CD4-positive, alpha-beta memory T cell (primary cell): Measurements from ENCODE around the gene LTBP1. TPM values are rescaled to one million over a fixed set of nuclear protein-coding genes. Genes with fewer than 3 reads are reported as not detected.
A peak's percentile ranks its signal among the peaks of the same experiment; 100 is the strongest.

Source experiments
- CTCF ChIA-PET: fragments of 350-600 bp; sonication (Branson Sonifier 250); formaldehyde crosslinking; loops from one replicate; lab custom pipeline; 2021; ENCODE audit warnings: inconsistent platforms; ENCODE audit not compliant: partially characterized antibody; lab: Charles Lee
- POLR2A ChIA-PET: fragments of 350-600 bp; sonication (Branson Sonifier 250); formaldehyde crosslinking; loops from one replicate; lab custom pipeline; 2021; ENCODE audit not compliant: partially characterized antibody; lab: Charles Lee
- DNase-seq, 5 donors: peaks; one replicate each; pipeline versions ENCODE4 v3.0.0 to v3.0.0-alpha.2; 2020 to 2022; ENCODE audit warnings: mixed read lengths in 1 of 5
- H3K27ac ChIP-seq: one replicate; pipeline ENCODE4 v1.7.0; 2013; ENCODE audit warnings: low read depth, low read length
- H3K27me3 ChIP-seq: 2 replicates; pipeline ENCODE4 v1.7.0; 2013; ENCODE audit warnings: mild to moderate bottlenecking, low read length, moderate library complexity; ENCODE audit not compliant: insufficient read depth
- H3K36me3 ChIP-seq: 2 replicates; pipeline ENCODE4 v1.7.0; 2013; ENCODE audit warnings: mild to moderate bottlenecking, low read length, moderate library complexity; ENCODE audit not compliant: insufficient read depth
- H3K4me1 ChIP-seq: 2 replicates; pipeline ENCODE4 v1.7.0; 2013; ENCODE audit warnings: mild to moderate bottlenecking, low read length, moderate library complexity; ENCODE audit not compliant: insufficient read depth
- H3K4me3 ChIP-seq, 2 donors: one replicate each; pipeline ENCODE4 v1.7.0; 2013; ENCODE audit warnings: low read length in 2 of 2, mild to moderate bottlenecking in 1 of 2
- H3K9me3 ChIP-seq, 2 donors: one replicate each; pipeline ENCODE4 v1.7.0; 2013; ENCODE audit warnings: low read length in 2 of 2, control low read depth in 1 of 2; ENCODE audit not compliant: control insufficient read depth in 1 of 2
- H3K27ac Mint-ChIP-seq, 7 donors: one replicate each; pipeline ENCODE4 v1.8.0; 2020 to 2021; ENCODE audit warnings: mixed read lengths in 7 of 7, mild to moderate bottlenecking in 6 of 7, inconsistent platforms in 3 of 7, moderate library complexity in 3 of 7
- H3K27me3 Mint-ChIP-seq, 2 donors: one replicate each; pipeline ENCODE4 v1.8.0; 2020 to 2021; ENCODE audit warnings: mixed read lengths in 2 of 2
- H3K36me3 Mint-ChIP-seq, 2 donors: one replicate each; pipeline ENCODE4 v1.8.0; 2020 to 2021; ENCODE audit warnings: mixed read lengths in 2 of 2, inconsistent platforms in 1 of 2, mild to moderate bottlenecking in 1 of 2
- H3K4me1 Mint-ChIP-seq, 4 donors: one replicate each; pipeline ENCODE4 v1.8.0; 2020 to 2021; ENCODE audit warnings: mixed read lengths in 4 of 4, mild to moderate bottlenecking in 1 of 4
- H3K4me3 Mint-ChIP-seq, 8 donors: one replicate each; pipeline ENCODE4 v1.8.0; 2020 to 2021; ENCODE audit warnings: mixed read lengths in 8 of 8, mild to moderate bottlenecking in 7 of 8, moderate library complexity in 6 of 8, inconsistent platforms in 3 of 8
- H3K9me3 Mint-ChIP-seq, 8 donors: one replicate each; pipeline ENCODE4 v1.8.0; 2020 to 2021; ENCODE audit warnings: mixed read lengths in 8 of 8, mild to moderate bottlenecking in 5 of 8, inconsistent platforms in 3 of 8, moderate library complexity in 1 of 8
- intact Hi-C: fragments of 100-400 bp; cut with micrococcal nuclease; formaldehyde crosslinking; loops from one replicate; pipeline ENCODE4 v1.15.1; 2023
- polyA plus RNA-seq, 2 donors: library from polyadenylated mRNA; unstranded; fragments of 300-500 nt; fragmentation: Illumina TruSeq; gene quantifications; one replicate each; pipeline ENCODE4 v1.2.3, GENCODE V29; 2021
- total RNA-seq, 2 experiments: library from RNA; stranded (reverse); gene quantifications; one replicate each; pipeline ENCODE4 v1.2.3, GENCODE V29; 2021

LTBP1 gene
- total and polyA plus RNA-seq, 4 experiments from 2014 or later, result 0.44 TPM; not detected in 3

DNA sequence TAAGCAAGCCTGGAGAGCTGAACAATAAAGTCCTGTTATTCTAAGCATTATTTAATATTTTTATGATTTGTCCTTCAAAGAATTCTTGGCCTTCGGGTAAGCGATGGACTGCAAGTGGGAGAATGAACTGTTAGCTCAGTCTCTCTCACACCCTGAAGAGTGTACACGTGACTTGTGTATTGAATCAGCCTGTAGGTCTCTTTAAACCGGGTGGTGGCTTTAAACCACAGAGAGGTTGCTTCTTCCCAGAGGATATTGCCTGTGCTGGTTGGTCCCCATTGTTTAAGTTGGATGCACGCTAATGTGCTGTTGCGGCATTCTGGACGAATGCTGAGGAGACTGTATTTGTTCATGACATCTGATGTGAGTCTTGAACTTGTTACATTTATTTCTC is 183.3 kb downstream of the LTBP1 start:
- Mint-ChIP-seq H3K27me3 (peaks cover 7 to 9% of the 10 kb centered on the region in 2 donors), H3K9me3 (no peaks in the 10 kb centered on the region), H3K4me3 (no peak overlapping the region), H3K36me3 (no peaks in the 10 kb centered on the region), H3K27ac (no peak overlapping the region), H3K4me1 (no peaks in the 10 kb centered on the region)
- intact Hi-C loops, result no loop called here
- CTCF ChIA-PET, result no interaction called here
- Histone ChIP-seq H3K27ac (no peak overlapping the region), H3K36me3 (no peaks in the 10 kb centered on the region), H3K4me3 (no peak overlapping the region), H3K4me1 (no peaks in the 10 kb centered on the region), H3K27me3 (no peaks in the 10 kb centered on the region), H3K9me3 (no peaks in the 10 kb centered on the region)
- POLR2A ChIA-PET, result no interaction called here
- no peak for DNase-seq

DNA sequence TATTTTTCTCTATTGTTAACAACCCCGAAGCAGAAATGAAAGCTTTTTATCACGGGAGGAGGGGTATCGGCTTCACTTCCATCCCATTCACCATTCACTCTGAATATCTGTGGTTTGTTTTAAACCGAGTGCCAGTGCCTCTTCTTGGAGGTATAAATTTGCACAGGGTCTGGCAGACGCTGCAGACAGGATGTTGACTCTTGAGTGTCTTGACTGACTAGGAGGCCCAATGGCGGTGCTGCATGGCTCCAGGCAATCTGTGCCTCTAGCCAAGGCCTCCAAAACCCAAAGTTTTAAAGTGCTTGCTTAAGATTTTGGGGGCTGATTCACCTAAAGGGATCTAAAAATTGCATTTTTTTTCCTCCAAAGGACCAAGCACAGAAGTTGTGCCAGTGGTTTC is 183.8 kb downstream of the LTBP1 start:
- H3K4me1 ChIP-seq, result no peaks in the 10 kb centered on the region
- POLR2A ChIA-PET, result no interaction called here
- Mint-ChIP-seq H3K36me3 (no peaks in the 10 kb centered on the region), H3K27ac (no peak overlapping the region), H3K27me3 (peaks cover 6% of the 10 kb centered on the region in 2 donors), H3K4me3 (no peak overlapping the region), H3K4me1 (no peaks in the 10 kb centered on the region), H3K9me3 (no peaks in the 10 kb centered on the region)
- H3K4me3 ChIP-seq, result no peak overlapping the region
- DNase-seq, result no peak
- H3K36me3 ChIP-seq, result no peaks in the 10 kb centered on the region
- CTCF ChIA-PET, result no interaction called here
- H3K27ac ChIP-seq, result no peak overlapping the region
- intact Hi-C loops, result no loop called here
- H3K27me3 ChIP-seq, result no peaks in the 10 kb centered on the region
- H3K9me3 ChIP-seq, result no peaks in the 10 kb centered on the region

DNA sequence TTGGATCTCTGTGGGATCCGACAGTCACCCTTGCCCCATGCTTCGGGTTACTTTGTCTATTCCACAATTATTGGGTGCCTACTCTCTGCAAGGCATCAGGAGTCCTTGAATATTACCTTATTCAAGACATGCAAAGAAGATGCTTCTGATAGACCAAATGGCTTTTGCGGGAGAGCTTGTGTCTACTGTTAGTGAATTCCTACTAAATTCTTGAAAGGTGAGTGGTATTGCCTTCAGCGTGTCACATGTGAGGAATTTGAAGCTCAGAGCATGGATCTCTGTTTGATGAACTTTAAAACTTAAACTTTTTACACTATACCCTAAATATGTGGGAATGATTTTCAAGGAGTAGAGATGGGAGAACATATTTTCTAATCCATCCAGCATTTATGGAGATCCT is 184.4 kb downstream of the LTBP1 start:
- intact Hi-C loops, result no loop called here
- DNase-seq, result no peak
- no peaks in the 10 kb centered on the region for H3K36me3 Mint-ChIP-seq
- Histone ChIP-seq H3K4me3 (no peak overlapping the region), H3K27ac (no peak overlapping the region), H3K4me1 (no peaks in the 10 kb centered on the region), H3K9me3 (no peaks in the 10 kb centered on the region), H3K36me3 (no peaks in the 10 kb centered on the region), H3K27me3 (no peaks in the 10 kb centered on the region)
- H3K4me3 Mint-ChIP-seq, result no peak overlapping the region
- peaks cover 6% of the 10 kb centered on the region in 2 donors for H3K27me3 Mint-ChIP-seq
- CTCF ChIA-PET, result no interaction called here
- POLR2A ChIA-PET, result no interaction called here
- H3K9me3 Mint-ChIP-seq, result no peaks in the 10 kb centered on the region
- H3K4me1 Mint-ChIP-seq, result no peaks in the 10 kb centered on the region
- no peak overlapping the region for H3K27ac Mint-ChIP-seq

DNA sequence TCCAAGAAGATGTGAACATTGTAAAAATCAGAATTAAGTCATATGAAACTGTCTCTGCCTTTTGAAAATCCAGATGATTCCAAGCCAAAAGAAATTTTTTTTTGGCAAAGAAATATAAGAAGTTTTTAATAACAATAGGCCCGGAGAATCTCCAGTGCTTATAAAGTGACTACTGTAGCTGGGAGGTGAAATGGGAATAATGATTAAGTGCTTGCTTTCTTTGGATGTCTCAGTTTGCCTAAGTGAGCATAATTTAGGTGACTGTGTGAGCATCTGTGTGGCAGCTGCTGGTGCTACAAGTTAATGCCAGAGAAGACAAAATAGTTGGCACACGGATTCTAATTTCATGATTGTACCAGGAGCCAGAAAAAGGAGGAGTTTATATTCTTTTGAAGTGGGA is 185.0 kb downstream of the LTBP1 start:
- Histone ChIP-seq H3K4me1 (no peaks in the 10 kb centered on the region), H3K4me3 (no peak overlapping the region), H3K9me3 (no peaks in the 10 kb centered on the region), H3K27ac (no peak overlapping the region), H3K36me3 (no peaks in the 10 kb centered on the region), H3K27me3 (no peaks in the 10 kb centered on the region)
- no peak overlapping the region for H3K27ac Mint-ChIP-seq
- intact Hi-C loops, result no loop called here
- ChIA-PET CTCF (no interaction called here), POLR2A (no interaction called here)
- H3K9me3 Mint-ChIP-seq, result no peaks in the 10 kb centered on the region
- H3K4me1 Mint-ChIP-seq, result no peaks in the 10 kb centered on the region
- H3K36me3 Mint-ChIP-seq, result no peaks in the 10 kb centered on the region
- DNase-seq, result no peak
- peaks cover 5 to 6% of the 10 kb centered on the region in 2 donors for H3K27me3 Mint-ChIP-seq
- no peak overlapping the region for H3K4me3 Mint-ChIP-seq

DNA sequence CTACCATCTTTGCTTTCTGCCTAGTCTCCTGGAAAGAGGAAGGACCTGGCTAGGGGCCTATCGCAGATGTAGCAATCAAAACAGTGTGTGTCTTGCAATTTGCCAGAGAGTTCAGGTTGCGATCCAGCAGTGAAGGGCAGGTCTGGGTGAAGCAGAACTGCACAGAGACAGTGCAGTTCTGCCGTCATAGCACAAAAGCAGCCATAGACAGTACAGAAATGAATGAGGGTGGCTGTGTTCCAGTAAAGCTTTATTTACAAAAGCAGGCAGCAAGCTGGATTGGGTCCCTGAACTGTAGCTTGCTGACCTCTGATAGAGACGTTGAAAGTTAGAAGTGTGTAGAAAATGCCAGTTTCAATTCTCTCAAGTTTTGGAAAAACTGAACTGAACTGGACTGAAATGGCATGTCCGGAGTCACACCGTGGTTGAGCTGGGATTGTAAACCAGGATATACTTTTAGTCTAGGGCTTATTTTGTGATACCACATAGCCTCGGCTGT is 186.8 kb downstream of the LTBP1 start:
- H3K27me3 ChIP-seq, result no peaks in the 10 kb centered on the region
- H3K4me1 ChIP-seq, result no peaks in the 10 kb centered on the region
- DNase-seq, result no peak
- no peaks in the 10 kb centered on the region for H3K9me3 ChIP-seq
- Mint-ChIP-seq H3K27ac (no peak overlapping the region), H3K9me3 (no peaks in the 10 kb centered on the region), H3K27me3 (peaks cover 2 to 6% of the 10 kb centered on the region in 2 donors), H3K4me3 (no peak overlapping the region), H3K36me3 (no peaks in the 10 kb centered on the region), H3K4me1 (no peaks in the 10 kb centered on the region)
- POLR2A ChIA-PET, result no interaction called here
- no peak overlapping the region for H3K4me3 ChIP-seq
- intact Hi-C loops, result no loop called here
- CTCF ChIA-PET, result no interaction called here
- no peaks in the 10 kb centered on the region for H3K36me3 ChIP-seq
- H3K27ac ChIP-seq, result no peak overlapping the region

DNA sequence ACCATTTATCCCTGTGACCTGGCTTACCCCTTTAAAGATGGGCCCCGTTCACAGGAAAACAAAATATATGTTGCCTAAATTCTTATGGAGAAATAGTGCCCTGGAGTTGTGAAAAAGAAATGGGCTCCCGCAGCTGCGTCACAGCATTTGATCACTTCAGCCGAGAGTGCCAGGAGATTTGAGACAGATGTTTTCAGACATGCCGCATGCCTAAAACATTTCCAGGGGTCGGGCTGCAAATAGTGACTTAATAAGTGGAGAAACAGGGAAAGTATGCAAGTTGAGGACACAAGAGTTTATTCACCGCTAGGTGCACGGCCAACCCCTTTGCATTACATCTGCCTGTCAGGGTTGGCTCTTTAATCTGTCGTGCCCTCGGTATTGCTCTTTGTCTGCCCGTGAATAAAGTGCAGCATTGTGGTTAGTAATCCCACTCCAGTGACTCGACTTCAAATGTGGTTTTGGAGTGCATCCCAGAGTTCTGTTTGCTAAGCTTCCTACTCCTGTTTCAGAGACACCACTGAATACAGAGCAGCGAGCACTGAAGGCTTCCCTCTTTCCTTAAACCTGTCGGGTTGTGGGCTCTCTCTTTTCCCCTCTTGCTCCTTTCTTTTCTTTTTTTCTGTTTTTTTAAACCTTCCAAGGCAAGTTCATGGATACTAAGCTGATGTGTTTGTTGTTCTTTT is 187.5 kb downstream of the LTBP1 start:
- peaks cover 2 to 6% of the 10 kb centered on the region in 2 donors for H3K27me3 Mint-ChIP-seq
- intact Hi-C loops, result no loop called here
- Histone ChIP-seq H3K9me3 (no peaks in the 10 kb centered on the region), H3K27ac (no peak overlapping the region), H3K4me1 (no peaks in the 10 kb centered on the region), H3K36me3 (no peaks in the 10 kb centered on the region), H3K27me3 (no peaks in the 10 kb centered on the region), H3K4me3 (no peak overlapping the region)
- no peaks in the 10 kb centered on the region for H3K9me3 Mint-ChIP-seq
- H3K4me1 Mint-ChIP-seq, result no peaks in the 10 kb centered on the region
- no peaks in the 10 kb centered on the region for H3K36me3 Mint-ChIP-seq
- no peak for DNase-seq
- H3K4me3 Mint-ChIP-seq, result no peak overlapping the region
- POLR2A ChIA-PET, result no interaction called here
- CTCF ChIA-PET, result no interaction called here
- H3K27ac Mint-ChIP-seq, result peak overlapping the region in 1 of 7 donors; percentile 59

DNA sequence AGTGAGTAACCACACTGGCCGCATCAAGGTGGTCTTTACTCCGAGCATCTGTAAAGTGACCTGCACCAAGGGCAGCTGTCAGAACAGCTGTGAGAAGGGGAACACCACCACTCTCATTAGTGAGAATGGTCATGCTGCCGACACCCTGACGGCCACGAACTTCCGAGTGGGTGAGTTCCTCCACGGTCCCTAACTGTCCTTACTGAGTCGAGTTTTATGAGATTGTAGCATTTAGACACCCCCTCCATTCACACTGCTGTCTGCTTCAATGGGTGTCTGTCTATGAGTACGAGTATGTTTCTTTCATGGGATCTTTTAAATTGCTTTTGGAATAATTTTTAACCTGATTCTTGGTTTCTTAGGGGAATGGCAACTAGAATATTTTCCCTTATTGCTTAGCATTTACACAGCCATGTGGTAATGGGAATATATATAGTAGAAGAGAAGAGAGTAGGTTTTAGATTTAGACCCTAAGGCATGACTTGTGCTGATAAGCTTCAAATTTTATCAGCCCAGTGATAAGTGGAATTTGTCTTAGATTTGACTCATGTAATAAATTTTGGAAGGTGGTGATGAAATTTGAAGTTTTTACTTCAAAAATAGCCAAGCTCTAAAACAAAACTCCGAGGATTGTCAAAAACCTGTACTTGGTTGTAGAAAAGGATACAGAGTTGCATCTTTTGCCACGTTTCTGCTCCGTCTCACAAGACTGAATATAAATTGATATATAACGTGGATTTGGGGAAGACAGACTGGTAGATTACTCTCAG is 188.2 kb downstream of the LTBP1 start:
- H3K4me1 Mint-ChIP-seq, result no peaks in the 10 kb centered on the region
- no peaks in the 10 kb centered on the region for H3K36me3 ChIP-seq
- no peak overlapping the region for H3K4me3 ChIP-seq
- no peaks in the 10 kb centered on the region for H3K36me3 Mint-ChIP-seq
- peak overlapping the region in 2 of 7 donors; percentile 23 to 59 for H3K27ac Mint-ChIP-seq
- ChIA-PET POLR2A (no interaction called here), CTCF (no interaction called here)
- H3K4me3 Mint-ChIP-seq, result no peak overlapping the region
- no peak for DNase-seq
- intact Hi-C loops, result no loop called here
- H3K27me3 Mint-ChIP-seq, result peaks cover 2 to 8% of the 10 kb centered on the region in 2 donors
- no peaks in the 10 kb centered on the region for H3K9me3 Mint-ChIP-seq
- H3K27ac ChIP-seq, result no peak overlapping the region
- H3K9me3 ChIP-seq, result no peaks in the 10 kb centered on the region
- no peaks in the 10 kb centered on the region for H3K4me1 ChIP-seq
- no peaks in the 10 kb centered on the region for H3K27me3 ChIP-seq
